Left ventricle myocardium inferior (tissue), 1 donor: ENCODE results near the gene ZNF354C. TPM values are rescaled to one million over a fixed set of nuclear protein-coding genes. Genes with fewer than 3 reads are reported as not detected.

Source experiments
- DNase-seq: peaks from one replicate; pipeline ENCODE4 v3.0.0-alpha.2; 2020
- H3K27ac ChIP-seq: fragments of 200-600 bp; replicated peaks from 2 replicates; pipeline ENCODE4 v1.8.0; 2021
- H3K27me3 ChIP-seq: fragments of 200-600 bp; 2 replicates; pipeline ENCODE4 v1.8.0; 2021; ENCODE audit warnings: low read depth
- H3K36me3 ChIP-seq: fragments of 200-600 bp; 2 replicates; pipeline ENCODE4 v1.8.0; 2021
- H3K4me1 ChIP-seq: fragments of 200-600 bp; 2 replicates; pipeline ENCODE4 v1.8.0; 2021
- H3K4me3 ChIP-seq: fragments of 200-600 bp; 2 replicates; pipeline ENCODE4 v1.8.0; 2021; ENCODE audit warnings: mild to moderate bottlenecking, moderate library complexity
- H3K9me3 ChIP-seq: fragments of 200-600 bp; replicated peaks from 2 replicates; pipeline ENCODE4 v1.8.0; 2021
- CTCF ChIP-seq: fragments of 200-600 bp; IDR thresholded peaks from 2 replicates; pipeline ENCODE4 v1.8.0; 2021; ENCODE audit warnings: antibody characterized with exemption, mild to moderate bottlenecking, borderline replicate concordance
- intact Hi-C: fragments of 100-400 bp; cut with micrococcal nuclease; formaldehyde crosslinking; loops from one replicate; pipeline ENCODE4 v1.11.0; 2022
- total RNA-seq: library from RNA; stranded (reverse); fragmentation: NEBNext Ultra II Directional; extraction: Animal tissue kit (Norgen Biotek cat#: 25700); gene quantifications from one replicate; pipeline ENCODE4 v1.2.1, GENCODE V29; 2021
- donor health status: DM: no; HTN: yes; CAD: no; lungs with severe emphysema.

Gene ZNF354C
- total RNA-seq, 1 donor from 2014 or later: 5.2 TPM

GRCh38 chr5:179111267-179112207 lies 51.4 kb downstream of the ZNF354C start:
- Histone ChIP-seq H3K4me3 (no peak overlapping the region), H3K27me3 (no peaks in the 10 kb centered on the region), H3K36me3 (peaks cover 21% of the 10 kb centered on the region), H3K9me3 (peaks cover 96% of the 10 kb centered on the region), H3K27ac (no peak overlapping the region), H3K4me1 (no peaks in the 10 kb centered on the region)
- DNase-seq: no peak
- TF ChIP-seq CTCF: no peak
- intact Hi-C loops: no loop called here

GRCh38 chr5:179112469-179113142 lies 52.4 kb downstream of the ZNF354C start:
- Histone ChIP-seq H3K27me3 (no peaks in the 10 kb centered on the region), H3K4me1 (no peaks in the 10 kb centered on the region), H3K27ac (no peak overlapping the region), H3K9me3 (peaks cover 94% of the 10 kb centered on the region), H3K36me3 (peaks cover 21% of the 10 kb centered on the region), H3K4me3 (no peak overlapping the region)
- DNase-seq: no peak
- no peak for TF ChIP-seq CTCF
- intact Hi-C loops: no loop called here

GRCh38 chr5:179113143-179113530 lies 53.0 kb downstream of the ZNF354C start:
- no peaks in the 10 kb centered on the region for H3K4me1 ChIP-seq
- peaks cover 89% of the 10 kb centered on the region for H3K9me3 ChIP-seq
- H3K36me3 ChIP-seq: peaks cover 21% of the 10 kb centered on the region
- H3K4me3 ChIP-seq: no peak overlapping the region
- no peak for TF ChIP-seq CTCF
- H3K27me3 ChIP-seq: no peaks in the 10 kb centered on the region
- intact Hi-C loops: no loop called here
- H3K27ac ChIP-seq: no peak overlapping the region
- no peak for DNase-seq

GRCh38 chr5:179113945-179114641 lies 53.9 kb downstream of the ZNF354C start:
- DNase-seq: no peak
- Histone ChIP-seq H3K36me3 (peaks cover 21% of the 10 kb centered on the region), H3K4me1 (no peaks in the 10 kb centered on the region), H3K27ac (no peak overlapping the region), H3K4me3 (no peak overlapping the region), H3K9me3 (peaks cover 87% of the 10 kb centered on the region), H3K27me3 (no peaks in the 10 kb centered on the region)
- intact Hi-C loops: no loop called here
- no peak for TF ChIP-seq CTCF

GRCh38 chr5:179114756-179115155 lies 54.6 kb downstream of the ZNF354C start:
- no peak for TF ChIP-seq CTCF
- H3K36me3 ChIP-seq: peaks cover 21% of the 10 kb centered on the region
- H3K4me3 ChIP-seq: no peak overlapping the region
- H3K4me1 ChIP-seq: no peaks in the 10 kb centered on the region
- H3K27ac ChIP-seq: no peak overlapping the region
- DNase-seq: no peak
- peaks cover 82% of the 10 kb centered on the region for H3K9me3 ChIP-seq
- intact Hi-C loops: no loop called here
- no peaks in the 10 kb centered on the region for H3K27me3 ChIP-seq
